Measurements from ENCODE around the gene CBFA2T3. TPM values are rescaled to one million over a fixed set of nuclear protein-coding genes. Genes with fewer than 3 reads are reported as not detected.

Gene CBFA2T3
- total and polyA plus RNA-seq, 2 donors (not counting 1 experiment from before 2014, with no cell fraction given), result 40.8 to 58.3 TPM

- peak within 1 kb of the TSS; percentile 92 for H2AFZ ChIP-seq (ENCODE audit: insufficient read depth, low read depth, low read length, poor library complexity, severe bottlenecking)
- peak within 1 kb of the TSS; percentile 63 to 84 for H3K27ac ChIP-seq (ENCODE audit: low read length in 2 of 2)
- H4K20me1 ChIP-seq (ENCODE audit: control insufficient read depth, insufficient read depth, low read length, poor library complexity, severe bottlenecking), result peaks cover 40% of the 10 kb centered on the region
- peak within 1 kb of the TSS; percentile 80 to 98 (median 93) for H3K4me3 ChIP-seq (ENCODE audit: control extremely low read depth in 1 of 5, extremely low read depth in 1 of 5, insufficient read depth in 1 of 5, low read depth in 2 of 5, low read length in 4 of 5)
- peaks cover 46% of the 10 kb centered on the region for H3K79me2 ChIP-seq (ENCODE audit: control insufficient read depth, insufficient read depth, low read length)
- under 1% methylated on average over 87 of the region's 87 CpGs for WGBS (ENCODE audit: insufficient coverage)
- ATAC-seq (ENCODE audit: low read depth), result peak; percentile 91
- H3K27me3 Mint-ChIP-seq, result no peaks in the 10 kb centered on the region
- no peak for TF ChIP-seq CTCF (IDR thresholded peaks at IDR 0.05)
- no peak for TF ChIP-seq EZH2 (IDR thresholded peaks at IDR 0.05; ENCODE audit: borderline replicate concordance, insufficient read depth, low read depth, low read length, poor library complexity, severe bottlenecking)
- H3K9me3 ChIP-seq (ENCODE audit: control extremely low read depth in 1 of 3, control insufficient read depth in 2 of 3, insufficient read depth in 1 of 3, low read length in 2 of 3), result no peaks in the 10 kb centered on the region
- H3K4me1 Mint-ChIP-seq, result peaks cover 38% of the 10 kb centered on the region
- no peaks in the 10 kb centered on the region for H3K27me3 ChIP-seq (replicated peaks in 1 of 4; ENCODE audit: control extremely low read depth in 1 of 4, control insufficient read depth in 3 of 4, insufficient read depth in 4 of 4, low read length in 3 of 4)
- H3K36me3 ChIP-seq (replicated peaks in 1 of 2; ENCODE audit: control extremely low read depth in 1 of 2, control insufficient read depth in 1 of 2, extremely low read depth in 1 of 2, insufficient read depth in 2 of 2, low read length in 1 of 2), result peaks cover 0 to 27% of the 10 kb centered on the region in 2 experiments
- no peaks in the 10 kb centered on the region for H3K9me3 Mint-ChIP-seq (ENCODE audit: insufficient read depth)
- intact Hi-C loops (cut with micrococcal nuclease), result loop anchor here (1.0 to 2.0 kb wide), 7 partner anchors 45 to 360 kb away; partner anchors contain the start of genes CDH15, CDT1, PIEZO1 and ZNF778
- ChIA-PET POLR2A (interaction anchor here (0.6 to 1.9 kb wide), 6 partner anchors 9 to 360 kb away, joined by 3 to 11 read pairs (median 3); partner anchors contain the start of genes APRT and ZNF778), CTCF (interaction anchor here (1.0 to 3.0 kb wide), 19 partner anchors 10 to 770 kb away, joined by 3 to 50 read pairs (median 4); partner anchors contain the start of genes APRT, PABPN1L, PIEZO1 and ZNF778)
- DNase-seq, result peak; percentile 97
- H3K4me3 Mint-ChIP-seq, result peak within 1 kb of the TSS; percentile 97
- peak within 1 kb of the TSS; percentile 91 for H3K4me2 ChIP-seq (replicated peaks; ENCODE audit: low read depth, low read length, poor library complexity, severe bottlenecking)
- peak within 1 kb of the TSS; percentile 94 for H3K27ac Mint-ChIP-seq
- peak within 1 kb of the TSS; percentile 87 for H3K9ac ChIP-seq (ENCODE audit: low read length)
- peaks cover 30 to 36% of the 10 kb centered on the region in 2 donors for H3K4me1 ChIP-seq (ENCODE audit: control insufficient read depth in 2 of 2, insufficient read depth in 2 of 2, low read length in 2 of 2)
Measured at GRCh38 chr16:88856828-88857727, 119.9 kb downstream of the CBFA2T3 start, which contains the start of the genes GALNS and TRAPPC2L. GALNS (minus strand) TSS chr16:88856947; CDS start chr16:88856877, 70 bp downstream. TRAPPC2L (plus strand) TSS chr16:88857127; CDS start chr16:88857151, 24 bp downstream.

Data from B cell (primary cell).